Measurements from ENCODE around the gene DFFB. TPM values are rescaled to one million over a fixed set of nuclear protein-coding genes. Genes with fewer than 3 reads are reported as not detected.

Gene DFFB
- total RNA-seq, 1 donor from 2014 or later: 4.8 TPM

DNA sequence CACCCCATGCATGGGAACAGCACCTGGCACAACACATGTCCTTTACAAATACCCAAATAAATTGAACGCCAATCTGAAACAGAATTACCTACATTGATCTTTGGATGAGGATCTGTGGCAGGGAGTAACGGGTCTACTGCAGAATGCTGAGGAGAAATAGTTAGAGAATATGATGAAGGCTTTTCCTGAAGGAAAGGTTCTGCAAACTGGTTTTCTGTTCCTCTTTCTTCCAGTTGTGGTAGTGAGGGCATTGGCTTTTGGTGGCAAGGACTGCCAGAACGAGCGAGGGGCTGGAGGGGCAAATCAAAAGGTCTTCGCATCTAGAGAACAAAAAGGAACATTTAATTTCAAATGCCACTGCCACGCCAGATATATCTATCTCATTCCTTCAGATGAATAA lies 20.1 kb upstream of the DFFB start:
- H2AFZ ChIP-seq (replicated peaks): no peak overlapping the region
- no peaks in the 10 kb centered on the region for H3K4me1 Mint-ChIP-seq
- H3K4me3 Mint-ChIP-seq: no peak overlapping the region
- no peak overlapping the region for H3K9ac ChIP-seq
- H3K9me3 ChIP-seq (ENCODE audit: low read depth): no peaks in the 10 kb centered on the region
- DNase-seq (ENCODE audit: low spot score): no peak
- no peaks in the 10 kb centered on the region for H3K9me3 Mint-ChIP-seq
- peaks cover 2% of the 10 kb centered on the region for H3K27me3 Mint-ChIP-seq (ENCODE audit: insufficient read depth, low read depth)
- H3K36me3 Mint-ChIP-seq: peaks cover 35% of the 10 kb centered on the region
- H3F3A ChIP-seq (ENCODE audit: low read depth): no peaks in the 10 kb centered on the region
- no peak overlapping the region for H3K4me2 ChIP-seq
- H3K4me3 ChIP-seq: no peak overlapping the region
- H3K4me1 ChIP-seq: no peaks in the 10 kb centered on the region
- no peaks in the 10 kb centered on the region for H3K79me2 ChIP-seq (ENCODE audit: low read depth)
- no peaks in the 10 kb centered on the region for H4K20me1 ChIP-seq (ENCODE audit: low read depth)
- no peaks in the 10 kb centered on the region for H3K27me3 ChIP-seq
- H3K27ac ChIP-seq: no peak overlapping the region
- H3K27ac Mint-ChIP-seq: no peak overlapping the region
- no peak for TF ChIP-seq EZH2phosphoT487 (IDR thresholded peaks at IDR 0.05)
- no peak for TF ChIP-seq EZH2 (IDR thresholded peaks at IDR 0.05)
- TF ChIP-seq CTCF (IDR thresholded peaks at IDR 0.05): no peak
- no peaks in the 10 kb centered on the region for H3K36me3 ChIP-seq

DNA sequence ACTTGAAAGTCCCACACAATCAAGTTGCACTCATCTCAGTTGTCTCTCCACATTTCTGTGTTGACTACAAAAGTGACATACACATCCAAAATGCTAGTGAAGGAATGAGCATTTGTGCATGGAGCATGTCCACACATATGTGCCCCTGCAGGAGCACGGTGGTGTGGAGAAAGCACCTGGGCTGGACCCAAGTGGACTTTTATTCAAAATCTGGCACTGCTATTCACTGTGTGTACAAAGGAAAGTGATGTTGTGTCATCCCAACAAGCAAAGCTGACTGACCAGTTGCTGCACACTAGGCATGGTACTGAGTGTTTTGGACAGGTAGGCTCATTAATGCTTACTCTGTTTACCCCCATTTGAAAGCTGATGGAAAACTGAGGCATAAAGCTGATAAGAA lies 19.6 kb upstream of the DFFB start:
- Histone ChIP-seq H3K79me2 (ENCODE audit: low read depth) (no peaks in the 10 kb centered on the region), H3K4me3 (no peak overlapping the region), H3K9me3 (ENCODE audit: low read depth) (no peaks in the 10 kb centered on the region), H3K36me3 (no peaks in the 10 kb centered on the region), H3K27ac (no peak overlapping the region), H4K20me1 (ENCODE audit: low read depth) (no peaks in the 10 kb centered on the region), H3K9ac (no peak overlapping the region), H3K4me2 (no peak overlapping the region), H2AFZ (replicated peaks) (no peak overlapping the region), H3K27me3 (no peaks in the 10 kb centered on the region), H3F3A (ENCODE audit: low read depth) (no peaks in the 10 kb centered on the region), H3K4me1 (no peaks in the 10 kb centered on the region)
- H3K36me3 Mint-ChIP-seq: peaks cover 33% of the 10 kb centered on the region
- H3K27ac Mint-ChIP-seq: no peak overlapping the region
- no peak for DNase-seq (ENCODE audit: low spot score)
- TF ChIP-seq CTCF (IDR thresholded peaks at IDR 0.05) (no peak), EZH2phosphoT487 (IDR thresholded peaks at IDR 0.05) (no peak), EZH2 (IDR thresholded peaks at IDR 0.05) (no peak)
- H3K27me3 Mint-ChIP-seq (ENCODE audit: insufficient read depth, low read depth): peaks cover 2% of the 10 kb centered on the region
- H3K4me1 Mint-ChIP-seq: no peaks in the 10 kb centered on the region
- no peaks in the 10 kb centered on the region for H3K9me3 Mint-ChIP-seq
- H3K4me3 Mint-ChIP-seq: no peak overlapping the region

DNA sequence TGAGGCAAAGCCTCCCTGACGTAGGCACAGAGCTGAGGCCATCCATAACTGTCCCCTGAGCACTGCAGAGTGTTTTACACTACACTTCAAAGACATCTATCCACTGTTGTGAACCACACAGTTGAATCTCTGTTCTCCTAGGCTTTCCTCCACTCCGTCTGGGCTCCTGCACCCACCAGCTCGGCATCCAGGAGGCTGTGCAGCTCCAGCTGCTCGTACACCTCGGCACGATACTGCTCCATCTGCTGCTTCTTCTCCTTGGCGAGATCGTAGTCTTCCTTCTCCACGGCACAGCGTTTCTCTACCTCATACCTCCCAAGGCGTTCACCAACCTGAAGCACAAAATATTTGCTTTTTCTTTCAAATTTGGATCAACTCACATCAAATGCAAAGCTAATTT lies 18.5 kb upstream of the DFFB start:
- no peaks in the 10 kb centered on the region for H3K27me3 ChIP-seq
- H2AFZ ChIP-seq (replicated peaks): no peak overlapping the region
- no peaks in the 10 kb centered on the region for H3K36me3 ChIP-seq
- no peaks in the 10 kb centered on the region for H3K4me1 ChIP-seq
- no peak overlapping the region for H3K4me2 ChIP-seq
- H3K36me3 Mint-ChIP-seq: peaks cover 29% of the 10 kb centered on the region
- peaks cover 2% of the 10 kb centered on the region for H3K27me3 Mint-ChIP-seq (ENCODE audit: insufficient read depth, low read depth)
- H3K27ac ChIP-seq: no peak overlapping the region
- no peak for DNase-seq (ENCODE audit: low spot score)
- no peaks in the 10 kb centered on the region for H3K9me3 Mint-ChIP-seq
- no peaks in the 10 kb centered on the region for H3K79me2 ChIP-seq (ENCODE audit: low read depth)
- no peak overlapping the region for H3K27ac Mint-ChIP-seq
- no peak overlapping the region for H3K4me3 ChIP-seq
- H3K9ac ChIP-seq: no peak overlapping the region
- TF ChIP-seq CTCF (IDR thresholded peaks at IDR 0.05) (no peak), EZH2 (IDR thresholded peaks at IDR 0.05) (no peak), EZH2phosphoT487 (IDR thresholded peaks at IDR 0.05) (no peak)
- H3K4me1 Mint-ChIP-seq: no peaks in the 10 kb centered on the region
- no peaks in the 10 kb centered on the region for H4K20me1 ChIP-seq (ENCODE audit: low read depth)
- H3K4me3 Mint-ChIP-seq: no peak overlapping the region
- H3F3A ChIP-seq (ENCODE audit: low read depth): no peaks in the 10 kb centered on the region
- H3K9me3 ChIP-seq (ENCODE audit: low read depth): no peaks in the 10 kb centered on the region

Data from neural progenitor cell (in vitro differentiated cells).